ENCODE measurements around the gene HNF4A. TPM values are rescaled to one million over a fixed set of nuclear protein-coding genes. Genes with fewer than 3 reads are reported as not detected.
A peak's percentile ranks its signal among the peaks of the same experiment; 100 is the strongest.

Gene HNF4A
- total and polyA plus RNA-seq, 2 of the 13 experiments (the other 11 are each of a cell fraction or from before 2014, with no cell fraction given): 80.9 to 169 TPM

- TF ChIP-seq ZNF318 (CRISPR knock-in tag; IDR thresholded peaks at IDR 0.05): no peak
- peak; percentile 3; the same call in 1 of the 2 replicates for TF ChIP-seq HMGXB3 (CRISPR knock-in tag; IDR thresholded peaks at IDR 0.05; ENCODE audit: borderline replicate concordance)
- no peak; the same call in 1 of the 2 replicates for TF ChIP-seq KDM5A (IDR thresholded peaks at IDR 0.05; ENCODE audit: borderline replicate concordance, low read length)
- no peak for TF ChIP-seq AFF4 (CRISPR knock-in tag; IDR thresholded peaks at IDR 0.05)
- TF ChIP-seq HNRNPLL (IDR thresholded peaks at IDR 0.05; ENCODE audit: low read depth, low read length, poor library complexity, severe bottlenecking): no peak
- TF ChIP-seq NFIC (IDR thresholded peaks at IDR 0.05; ENCODE audit: low read length): no peak
- no peak for TF ChIP-seq ZNF331 (CRISPR knock-in tag; IDR thresholded peaks at IDR 0.05)
- no peak for TF ChIP-seq ZNF670 (CRISPR knock-in tag; IDR thresholded peaks at IDR 0.05; ENCODE audit: borderline replicate concordance)
- 0 out of 2 replicates have a peak, but pooled peaks have one; percentile 68 for TF ChIP-seq SRF (IDR thresholded peaks at IDR 0.05; ENCODE audit: low read depth, low read length)
- no peak for TF ChIP-seq RAD21 (CRISPR knock-in tag; IDR thresholded peaks at IDR 0.05)
Measured at GRCh38 chr20:44401770-44402390, 46.4 kb downstream of the HNF4A start (continued).
